CD4-positive, alpha-beta T cell treated with Interleukin-15 for 1 hour (primary cell): ENCODE measurements around the gene PIGK.
"Not testable (repeated sequence)": the region's sequence is repeated elsewhere in the genome, so short reads cannot be mapped to it uniquely, and the experiment has no call there.

Source experiments
- DNase-seq: peaks from one replicate; pipeline ENCODE4 v3.0.0-alpha.2; 2020

Gene PIGK

GRCh38 chr1:77188770-77189169 is 30.5 kb downstream of the PIGK start:
- no peak for DNase-seq

DNA sequence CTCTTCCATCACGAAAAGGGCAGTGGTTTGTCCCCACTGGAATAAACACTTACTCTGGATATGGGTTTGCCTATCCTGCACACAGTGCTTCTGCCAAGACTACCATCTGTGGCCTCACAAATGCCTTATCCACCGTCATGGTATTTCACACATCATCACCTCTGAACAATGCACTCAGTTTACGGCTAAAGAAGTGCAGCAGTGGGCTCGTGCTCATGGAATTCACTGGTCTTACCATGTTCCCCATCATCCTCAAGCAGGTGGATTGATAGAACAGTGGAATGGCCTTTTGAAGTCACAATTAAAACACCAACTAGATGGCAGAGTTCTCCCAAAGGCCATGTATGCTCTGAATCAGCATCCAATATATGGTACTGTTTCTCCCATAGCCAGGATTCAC is 32.3 kb downstream of the PIGK start:
- not testable (repeated sequence) for DNase-seq

- no peak for DNase-seq
Observed at GRCh38 chr1:77182083-77182482, 37.1 kb downstream of the PIGK start.

GRCh38 chr1:77179632-77180031 is 39.6 kb downstream of the PIGK start:
- no peak for DNase-seq

DNA sequence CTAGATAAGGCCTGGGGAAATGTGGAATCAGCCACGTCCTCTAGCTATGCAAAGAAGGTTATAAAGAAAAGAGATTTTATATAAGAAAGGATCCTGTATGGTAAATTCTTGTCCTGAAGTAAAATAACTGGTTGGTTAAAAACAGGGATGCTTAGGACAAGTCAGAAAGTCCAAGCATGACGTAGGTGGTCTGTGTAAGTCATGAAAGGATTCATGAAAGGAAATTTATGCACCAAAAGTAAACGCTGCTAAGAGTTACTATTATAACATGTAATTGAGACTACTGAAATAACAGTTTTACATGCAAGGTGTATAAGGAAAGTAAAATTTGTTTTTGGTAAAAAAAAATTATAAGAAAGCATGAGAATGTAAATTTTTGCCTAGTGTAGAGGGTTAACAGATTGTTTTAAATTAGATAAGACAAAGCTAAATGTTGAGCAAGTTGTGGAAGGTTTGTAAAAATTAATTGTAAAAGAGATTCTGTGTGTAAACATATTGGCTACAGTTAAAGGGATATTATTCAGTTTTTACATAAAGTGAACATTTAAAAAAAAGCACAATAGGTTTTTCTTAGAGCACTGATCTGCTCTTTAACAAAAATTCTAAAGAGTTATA is 43.9 kb downstream of the PIGK start:
- DNase-seq: no peak

DNA sequence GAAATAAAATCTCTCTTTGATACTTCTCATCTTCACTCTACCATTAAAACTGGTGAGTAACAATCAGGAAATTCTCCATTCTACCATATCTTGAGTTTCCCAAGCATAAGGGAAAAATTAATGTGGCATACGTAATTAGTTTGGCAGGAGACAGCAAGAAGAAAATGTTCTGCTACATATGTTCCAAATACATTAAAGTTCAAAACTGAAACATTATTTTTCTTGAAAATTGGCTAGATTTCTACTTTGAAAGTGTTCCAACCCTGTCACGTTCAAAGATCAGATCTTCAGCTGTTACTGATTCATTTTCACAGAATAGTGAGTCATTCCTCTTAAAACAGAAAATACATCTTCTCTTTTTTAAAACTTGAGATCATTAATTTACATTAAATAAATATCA is 48.5 kb downstream of the PIGK start:
- DNase-seq: no peak

DNA sequence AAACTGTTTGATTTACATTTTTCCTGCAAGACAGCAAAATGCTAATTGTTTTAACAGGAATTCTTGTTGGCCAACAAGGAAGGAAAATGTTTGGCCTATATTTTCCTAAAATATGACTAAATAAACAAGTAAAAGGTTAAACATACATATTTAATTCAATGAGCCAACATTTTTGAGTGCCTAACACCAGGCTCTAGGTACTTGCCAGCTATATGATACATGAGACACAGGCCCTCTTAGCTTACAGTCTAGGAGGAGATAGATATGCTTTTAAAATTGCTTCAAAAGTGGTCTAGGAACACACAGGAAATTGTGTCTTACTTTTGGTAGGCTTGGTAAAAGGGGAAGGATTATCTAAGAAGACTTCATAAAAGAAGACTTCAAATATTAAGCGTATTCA is 50.9 kb downstream of the PIGK start:
- no peak for DNase-seq

GRCh38 chr1:77164434-77164944 is 54.7 kb downstream of the PIGK start:
- no peak for DNase-seq

DNA sequence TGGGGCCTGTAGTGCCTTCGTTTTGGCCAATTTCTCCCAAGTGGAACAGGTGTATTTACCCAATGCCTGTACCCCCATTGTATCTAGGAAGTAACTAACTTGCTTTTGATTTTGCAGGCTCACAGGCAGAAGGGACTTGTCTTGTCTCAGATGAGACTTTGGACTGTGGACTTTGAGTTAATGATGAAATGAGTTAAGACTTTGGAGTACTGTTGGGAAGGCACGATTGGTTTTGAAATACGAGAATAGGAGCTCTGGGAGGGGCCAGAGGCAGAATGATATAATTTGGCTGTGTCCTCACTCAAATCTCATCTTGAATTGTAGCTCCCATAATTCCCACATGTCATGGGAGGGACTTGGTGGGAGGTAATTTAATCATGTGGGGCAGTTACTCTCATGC is 59.5 kb downstream of the PIGK start:
- not testable (repeated sequence) for DNase-seq

DNA sequence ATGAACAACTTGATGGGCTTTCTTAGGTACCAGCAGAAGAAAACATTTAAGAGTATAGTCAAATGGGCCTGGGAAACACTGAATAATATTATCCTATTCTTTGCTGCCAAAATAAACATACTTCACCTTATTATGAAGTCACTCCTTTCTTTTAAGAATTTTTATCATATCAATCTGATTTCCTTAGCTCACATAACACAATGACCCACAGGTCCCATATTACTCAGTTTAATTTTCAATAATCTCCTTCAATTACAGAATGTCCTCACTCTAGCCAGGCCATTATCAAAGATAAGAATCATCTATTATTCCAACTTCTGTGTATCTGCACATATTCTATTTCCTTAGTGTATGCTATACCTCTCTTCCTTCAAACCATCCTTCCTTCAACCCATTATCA is 63.0 kb downstream of the PIGK start:
- DNase-seq: no peak

DNA sequence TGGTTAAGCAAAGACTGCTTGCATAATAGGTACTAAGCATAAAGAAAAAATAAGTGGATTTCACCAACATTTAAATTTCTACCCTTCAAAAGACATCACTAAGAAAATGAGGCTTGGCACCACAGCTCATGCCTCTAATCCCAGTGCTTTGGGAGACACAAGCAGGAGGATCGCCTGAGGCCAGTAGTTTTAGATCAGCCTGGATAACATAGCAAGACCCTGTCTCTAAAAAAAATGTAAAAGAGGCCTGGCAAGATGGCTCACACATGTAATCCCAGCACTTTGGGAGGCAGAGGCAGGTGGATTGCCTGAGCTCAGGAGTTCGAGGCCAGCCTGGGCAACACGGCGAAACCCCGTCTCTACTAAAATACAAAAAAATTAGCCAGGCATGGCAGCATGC is 73.0 kb downstream of the PIGK start:
- no peak for DNase-seq

GRCh38 chr1:77143529-77144121 is 75.6 kb downstream of the PIGK start:
- DNase-seq: no peak

GRCh38 chr1:77139389-77139788 is 79.8 kb downstream of the PIGK start:
- no peak for DNase-seq

DNA sequence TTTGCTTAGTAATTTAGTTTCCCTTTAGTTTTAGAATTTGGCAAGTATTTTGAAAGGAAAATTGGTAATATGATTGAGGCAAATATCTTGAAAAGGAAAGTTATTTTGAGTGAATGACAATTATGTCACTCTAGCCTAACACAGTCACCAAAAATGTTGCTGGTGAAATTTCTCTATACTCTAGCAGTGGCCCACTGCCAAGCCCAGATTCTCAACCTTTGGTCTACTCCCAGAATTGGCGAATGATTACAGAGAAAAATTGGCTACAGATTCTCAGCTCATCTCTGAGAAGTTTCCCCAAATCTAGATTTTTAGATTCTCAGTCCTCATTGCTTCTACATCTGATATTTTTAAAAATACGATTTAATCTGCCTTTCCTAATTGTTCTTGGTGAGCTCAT is 84.9 kb downstream of the PIGK start:
- DNase-seq: no peak

- no peak for DNase-seq
Observed at GRCh38 chr1:77133731-77134358, 85.4 kb downstream of the PIGK start.

DNA sequence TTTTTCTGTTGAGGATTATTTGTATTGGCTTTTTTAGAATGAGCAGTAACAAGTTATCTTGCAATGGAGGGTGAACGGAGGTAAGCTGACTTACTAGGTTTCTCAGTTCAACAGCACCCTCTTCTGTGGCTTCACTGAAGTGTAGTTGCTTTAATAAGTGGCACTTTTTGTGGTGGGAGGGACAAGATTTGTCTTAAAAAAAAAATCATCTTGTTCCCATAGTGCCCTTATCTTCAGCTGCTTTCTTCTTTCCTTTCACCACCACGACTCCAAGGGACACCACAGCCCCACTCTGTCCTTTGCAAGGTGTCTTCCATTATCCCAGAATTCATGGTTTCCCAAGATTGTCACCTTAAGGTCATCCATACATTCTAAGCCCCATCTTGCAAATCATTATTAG is 92.9 kb downstream of the PIGK start:
- no peak for DNase-seq

- DNase-seq: no peak
Observed at GRCh38 chr1:77121503-77121902, 97.7 kb downstream of the PIGK start.

DNA sequence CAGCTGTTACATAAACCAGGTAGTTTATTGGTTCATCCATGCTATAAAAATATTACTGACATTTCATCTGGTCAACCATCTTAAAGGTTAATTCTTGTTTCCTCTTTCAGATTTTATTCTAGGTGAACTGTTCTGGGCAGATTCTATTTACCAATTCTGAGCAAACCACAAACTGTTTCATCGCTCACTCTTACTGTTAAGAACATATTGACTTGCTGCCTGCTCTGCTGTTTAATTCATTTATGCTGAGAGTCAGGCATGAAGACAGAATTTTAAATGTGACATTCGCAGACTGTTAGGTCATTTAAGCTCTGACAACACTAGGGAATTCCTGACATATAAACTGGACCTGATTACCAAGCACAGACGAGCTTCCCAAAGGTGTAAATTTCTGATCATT is 98.3 kb downstream of the PIGK start:
- DNase-seq: no peak

GRCh38 chr1:77118712-77119111 is 100.5 kb downstream of the PIGK start:
- DNase-seq: no peak

GRCh38 chr1:77104672-77105071 is 114.6 kb downstream of the PIGK start:
- no peak for DNase-seq

- no peak for DNase-seq
Observed at GRCh38 chr1:77103486-77103885, 115.7 kb downstream of the PIGK start.

DNA sequence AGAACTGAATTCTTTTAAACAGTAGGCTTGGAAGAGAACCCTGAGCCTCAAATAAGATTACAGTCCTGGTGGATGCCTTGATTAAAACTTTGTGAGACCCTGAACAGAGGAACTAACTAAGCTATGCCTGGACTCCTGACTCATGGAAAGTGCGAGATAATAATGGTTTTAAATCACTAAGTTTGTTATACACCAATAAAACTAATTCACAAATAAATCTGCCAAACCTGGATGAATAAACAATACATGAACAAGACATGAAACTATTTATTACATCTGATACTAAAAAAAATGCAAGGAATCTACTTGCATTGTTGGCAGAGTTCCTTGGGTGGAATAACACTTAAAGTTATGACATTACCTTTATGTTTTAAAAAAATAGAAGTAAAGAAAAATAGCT is 118.4 kb downstream of the PIGK start:
- DNase-seq: no peak

- no peak for DNase-seq
Observed at GRCh38 chr1:77096496-77097255, 122.6 kb downstream of the PIGK start.

DNA sequence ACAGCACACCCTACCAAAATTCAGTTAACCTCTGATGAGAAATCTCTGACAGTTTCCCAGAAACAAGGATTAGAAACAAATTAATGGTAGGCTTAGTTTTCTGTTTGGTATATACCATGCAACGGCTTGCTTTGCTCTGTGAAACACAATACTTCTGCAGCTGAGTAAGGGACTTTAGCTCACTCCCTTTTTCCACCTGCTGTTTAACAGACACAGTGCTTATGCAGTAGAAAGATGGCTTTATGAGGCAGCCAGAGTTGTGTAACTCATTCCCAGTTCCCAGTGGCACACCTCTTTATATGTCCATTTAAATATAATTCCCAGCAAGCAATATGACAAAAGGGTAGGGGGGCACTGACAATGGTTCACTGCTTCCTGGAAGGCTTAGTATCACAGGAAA is 124.0 kb downstream of the PIGK start:
- DNase-seq: no peak
